HepG2 (cell line): Measurements from ENCODE around the gene LRRN2. TPM values are rescaled to one million over a fixed set of nuclear protein-coding genes. Genes with fewer than 3 reads are reported as not detected.

Experiments
- ATAC-seq: fragments of 200-7000 bp; cut with Tn5 transposase; 3 replicates; pipeline ENCODE4 v1.9.1; 2020; ENCODE audit warnings: mild to moderate bottlenecking, moderate library complexity
- BruUV-seq: library from RNA; stranded (reverse); fragments of 400-500 nt; replicated peaks from 2 replicates; lab custom pipeline; 2021; lab: Mats Ljungman, UMichigan
- CTCF ChIA-PET: fragments of 300-600 bp; formaldehyde crosslinking; extraction: SDS; loops from one replicate; lab custom pipeline; 2021; ENCODE audit warnings: low total read pairs, inconsistent platforms, low intra/inter-chr PET ratio; lab: Yijun Ruan, JAX
- POLR2A ChIA-PET: fragments of 350-600 bp; sonication (Branson Sonifier 250); formaldehyde crosslinking; loops from one replicate; lab custom pipeline; 2020; ENCODE audit warnings: antibody characterized with exemption, inconsistent platforms; lab: Yijun Ruan, JAX
- DNase-seq: peaks from one replicate; pipeline ENCODE4 v3.0.0-alpha.2; 2015; ENCODE audit warnings: low spot score
- FAIRE-seq: peaks from 3 replicates; lab custom pipeline; 2011; peaks lifted over from hg19 to GRCh38; lab: Jason Lieb, UNC
- H2AFZ ChIP-seq: one replicate; pipeline ENCODE4 v1.6.1; 2011; ENCODE audit warnings: low read length, inconsistent platforms
- H3K27ac ChIP-seq: fragments of 300-600 bp; 3 replicates; pipeline ENCODE4 v1.8.0; 2011; ENCODE audit warnings: mixed run types, mild to moderate bottlenecking, mixed read lengths, low read length, inconsistent platforms; ENCODE audit not compliant: insufficient read depth; ENCODE audit errors: extremely low read length
- H3K27me3 ChIP-seq, 2 experiments: fragments of 200-600 bp in 1 of 2; 2 replicates in 1 of 2; 3 replicates in 1 of 2; pipeline versions ENCODE4 v1.6.0 to v1.8.0; 2011; ENCODE audit warnings: low read length in 2 of 2, mild to moderate bottlenecking in 2 of 2, moderate library complexity in 2 of 2, inconsistent platforms in 1 of 2; ENCODE audit not compliant: insufficient read depth in 2 of 2, control insufficient read depth in 1 of 2
- H3K36me3 ChIP-seq, 2 experiments: fragments of 200-600 bp in 1 of 2; replicated peaks in 1 of 2; 2 replicates in 1 of 2; 3 replicates in 1 of 2; pipeline versions ENCODE4 v1.5.1 to v1.8.0; 2011; ENCODE audit warnings: low read length in 2 of 2, inconsistent platforms in 1 of 2; ENCODE audit not compliant: insufficient read depth in 2 of 2, control insufficient read depth in 1 of 2
- H3K4me1 ChIP-seq: 2 replicates; pipeline ENCODE4 v1.5.1; 2012; ENCODE audit warnings: low read length, inconsistent platforms; ENCODE audit not compliant: insufficient read depth
- H3K4me2 ChIP-seq: 2 replicates; pipeline ENCODE4 v1.6.0; 2011; ENCODE audit warnings: low read depth, low read length, inconsistent platforms
- H3K4me3 ChIP-seq, 3 experiments: fragments of 200-600 bp in 1 of 3; sonication (generic), shearing (Covaris generic) in 1 of 3; replicated peaks in 1 of 3; 2 replicates each; pipeline ENCODE4 v1.5.1; 2011 to 2016; ENCODE audit warnings: low read length in 3 of 3, inconsistent platforms in 2 of 3, low read depth in 2 of 3, mild to moderate bottlenecking in 2 of 3, control low read depth in 1 of 3, mixed read lengths in 1 of 3; ENCODE audit not compliant: insufficient read depth in 1 of 3
- H3K79me2 ChIP-seq: one replicate; pipeline ENCODE4 v1.6.1; 2011; ENCODE audit warnings: low read length, inconsistent platforms; ENCODE audit not compliant: insufficient read depth
- H3K9ac ChIP-seq: 2 replicates; pipeline ENCODE4 v1.6.0; 2011; ENCODE audit warnings: mild to moderate bottlenecking, low read depth, low read length, inconsistent platforms; ENCODE audit not compliant: insufficient read depth
- H3K9me3 ChIP-seq: 2 replicates; pipeline ENCODE4 v1.5.1; 2012; ENCODE audit warnings: mild to moderate bottlenecking, low read length
- H4K20me1 ChIP-seq: 2 replicates; pipeline ENCODE4 v1.6.0; 2011; ENCODE audit warnings: inconsistent platforms, mild to moderate bottlenecking, low read length, moderate library complexity; ENCODE audit not compliant: insufficient read depth
- HNF4A ChIP-seq: sonication (generic); formaldehyde crosslinking; IDR thresholded peaks from 2 replicates; pipeline ENCODE4 v1.4.0; 2020; ENCODE audit warnings: missing genetic modification reagents
- RFX3 ChIP-seq: IDR thresholded peaks from 2 replicates; pipeline ENCODE4 v1.6.1; 2016; ENCODE audit warnings: missing biosample characterization, missing genetic modification reagents
- TRIM24 ChIP-seq: sonication (generic); formaldehyde crosslinking; IDR thresholded peaks from 2 replicates; pipeline ENCODE4 v1.8.0; 2022; ENCODE audit warnings: mild to moderate bottlenecking, missing genetic modification reagents
- ZBTB7B ChIP-seq: sonication (generic); formaldehyde crosslinking; IDR thresholded peaks from 2 replicates; pipeline ENCODE4 v1.4.0; 2020; ENCODE audit warnings: missing genetic modification reagents
- ZNF546 ChIP-seq: sonication (generic); formaldehyde crosslinking; conservative IDR thresholded peaks from 2 replicates; pipeline ENCODE4 v1.8.1; 2023; ENCODE audit warnings: mild to moderate bottlenecking, missing genetic modification reagents
- ZNF552 ChIP-seq: sonication (generic); formaldehyde crosslinking; IDR thresholded peaks from 2 replicates; pipeline ENCODE4 v1.9.0; 2022; ENCODE audit warnings: missing genetic modification reagents, mild to moderate bottlenecking, borderline replicate concordance
- ZNF792 ChIP-seq: IDR thresholded peaks from 2 replicates; pipeline ENCODE4 v1.6.1; 2016
- WGBS: methylation state at CpG from one replicate; pipeline ENCODE4 v1.1.6; 2017; ENCODE audit warnings: low lambda C conversion rate; 5-methylcytosine and 5-hydroxymethylcytosine counted together
- in situ Hi-C: cut with HindIII; loops from 2 replicates; pipeline ENCODE4 v1.10.0; 2017; ENCODE audit warnings: low pct_unique_long_range_greater_than_20kb; ENCODE audit not compliant: extremely low pct_ligation_motif_present
- intact Hi-C: fragments of 100-400 bp; cut with micrococcal nuclease; formaldehyde crosslinking; loops from one replicate; pipeline ENCODE4 v1.10.0; 2022; ENCODE audit not compliant: unreplicated experiment
- polyA plus RNA-seq, 8 experiments: library from polyadenylated mRNA; depleted of rRNA in 3 of 8; stranded (reverse) in 7 of 8; unstranded in 1 of 8; fragments of >200 nt; fragmentation: Illumina TruSeq in 4 of 8; extraction: Trizol in 4 of 8; gene quantifications; 2 replicates each; pipeline versions ENCODE4 v1.2.1 to v1.2.3, GENCODE V29; 2011 to 2016; ENCODE audit warnings: low read depth in 4 of 8, missing spikeins in 1 of 8, mixed read lengths in 1 of 8; ENCODE audit not compliant: insufficient read depth in 1 of 8
- total RNA-seq, 5 experiments: library from RNA; depleted of rRNA; stranded (reverse); fragments of >200 nt; fragmentation: Illumina TruSeq; extraction: Trizol; gene quantifications; 2 replicates each; pipeline ENCODE4 v1.2.3, GENCODE V29; 2016; ENCODE audit warnings: low read depth in 1 of 5
- TF ChIP-seq, protein P1 (sequence below): sonication (generic); formaldehyde crosslinking; IDR thresholded peaks from 2 replicates; pipeline ENCODE4 v1.4.0; 2020; ENCODE audit warnings: low read depth, mild to moderate bottlenecking, missing genetic modification reagents
- TF ChIP-seq, protein P2 (sequence below): sonication (generic); formaldehyde crosslinking; IDR thresholded peaks from 2 replicates; pipeline ENCODE4 v1.5.1; 2020; ENCODE audit warnings: mild to moderate bottlenecking, missing genetic modification reagents, borderline replicate concordance
- TF ChIP-seq, protein P3 (sequence below), 2 experiments: fragments of 450-650 bp in 1 of 2; sonication (generic) in 1 of 2; formaldehyde crosslinking in 1 of 2; IDR thresholded peaks; 2 replicates each; pipeline versions ENCODE4 v1.6.1 to v1.8.0; 2016 to 2022; ENCODE audit warnings: antibody characterized with exemption in 1 of 2, mild to moderate bottlenecking in 1 of 2, missing genetic modification reagents in 1 of 2

LRRN2 gene
- total and polyA plus RNA-seq, 2 of the 13 experiments (the other 11 are each of a cell fraction or from before 2014, with no cell fraction given) = not detected

DNA sequence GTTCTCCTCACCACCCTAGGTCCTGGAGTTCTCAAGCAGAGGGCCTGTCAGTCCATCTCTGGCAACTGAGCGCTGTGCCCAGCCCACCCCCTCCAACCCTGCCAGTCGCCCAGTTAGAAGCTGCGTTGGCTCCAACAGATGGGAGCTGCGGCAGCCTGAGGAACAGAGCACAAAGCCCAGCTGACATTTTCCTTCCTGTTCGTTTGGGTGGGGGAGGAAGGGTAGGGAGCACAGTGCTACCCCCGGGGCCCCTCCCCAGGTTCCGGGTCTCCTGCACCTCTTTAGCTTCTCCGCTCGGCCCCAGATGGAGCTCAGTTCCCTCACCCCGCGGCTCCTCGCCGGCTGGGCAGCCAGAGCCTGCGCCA, 1.4 kb downstream of the LRRN2 start:
- Histone ChIP-seq H2AFZ (no peak overlapping the region), H4K20me1 (no peaks in the 10 kb centered on the region), H3K27me3 (peaks cover 5 to 20% of the 10 kb centered on the region in 2 experiments; a peak in 4 of 5 replicates), H3K79me2 (no peaks in the 10 kb centered on the region), H3K9me3 (no peaks in the 10 kb centered on the region), H3K27ac (no peak overlapping the region), H3K4me1 (no peaks in the 10 kb centered on the region), H3K9ac (no peak overlapping the region), H3K4me3 (no peak overlapping the region), H3K36me3 (no peaks in the 10 kb centered on the region), H3K4me2 (no peak overlapping the region)
- ATAC-seq (no peak), FAIRE-seq (no peak), DNase-seq (no peak)
- TF ChIP-seq ZNF546 (CRISPR knock-in tag) = no peak
- TF ChIP-seq TRIM24 (CRISPR knock-in tag) = no peak
- no peak for TF ChIP-seq ZBTB7B (CRISPR knock-in tag)
- TF ChIP-seq, protein P1, sequence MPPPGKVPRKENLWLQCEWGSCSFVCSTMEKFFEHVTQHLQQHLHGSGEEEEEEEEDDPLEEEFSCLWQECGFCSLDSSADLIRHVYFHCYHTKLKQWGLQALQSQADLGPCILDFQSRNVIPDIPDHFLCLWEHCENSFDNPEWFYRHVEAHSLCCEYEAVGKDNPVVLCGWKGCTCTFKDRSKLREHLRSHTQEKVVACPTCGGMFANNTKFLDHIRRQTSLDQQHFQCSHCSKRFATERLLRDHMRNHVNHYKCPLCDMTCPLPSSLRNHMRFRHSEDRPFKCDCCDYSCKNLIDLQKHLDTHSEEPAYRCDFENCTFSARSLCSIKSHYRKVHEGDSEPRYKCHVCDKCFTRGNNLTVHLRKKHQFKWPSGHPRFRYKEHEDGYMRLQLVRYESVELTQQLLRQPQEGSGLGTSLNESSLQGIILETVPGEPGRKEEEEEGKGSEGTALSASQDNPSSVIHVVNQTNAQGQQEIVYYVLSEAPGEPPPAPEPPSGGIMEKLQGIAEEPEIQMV (CRISPR knock-in tag) = no peak
- no peak for TF ChIP-seq ZNF552
- no peak for TF ChIP-seq HNF4A (CRISPR knock-in tag)
- TF ChIP-seq RFX3 (CRISPR knock-in tag) = no peak
- TF ChIP-seq, protein P2, sequence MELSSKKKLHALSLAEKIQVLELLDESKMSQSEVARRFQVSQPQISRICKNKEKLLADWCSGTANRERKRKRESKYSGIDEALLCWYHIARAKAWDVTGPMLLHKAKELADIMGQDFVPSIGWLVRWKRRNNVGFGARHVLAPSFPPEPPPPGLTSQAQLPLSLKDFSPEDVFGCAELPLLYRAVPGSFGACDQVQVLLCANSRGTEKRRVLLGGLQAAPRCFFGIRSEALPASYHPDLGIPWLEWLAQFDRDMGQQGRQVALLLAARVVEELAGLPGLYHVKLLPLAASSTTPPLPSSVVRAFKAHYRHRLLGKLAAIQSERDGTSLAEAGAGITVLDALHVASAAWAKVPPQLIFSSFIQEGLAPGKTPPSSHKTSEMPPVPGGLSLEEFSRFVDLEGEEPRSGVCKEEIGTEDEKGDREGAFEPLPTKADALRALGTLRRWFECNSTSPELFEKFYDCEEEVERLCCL = no peak
- TF ChIP-seq ZNF792 (CRISPR knock-in tag) = no peak
- TF ChIP-seq, protein P3, sequence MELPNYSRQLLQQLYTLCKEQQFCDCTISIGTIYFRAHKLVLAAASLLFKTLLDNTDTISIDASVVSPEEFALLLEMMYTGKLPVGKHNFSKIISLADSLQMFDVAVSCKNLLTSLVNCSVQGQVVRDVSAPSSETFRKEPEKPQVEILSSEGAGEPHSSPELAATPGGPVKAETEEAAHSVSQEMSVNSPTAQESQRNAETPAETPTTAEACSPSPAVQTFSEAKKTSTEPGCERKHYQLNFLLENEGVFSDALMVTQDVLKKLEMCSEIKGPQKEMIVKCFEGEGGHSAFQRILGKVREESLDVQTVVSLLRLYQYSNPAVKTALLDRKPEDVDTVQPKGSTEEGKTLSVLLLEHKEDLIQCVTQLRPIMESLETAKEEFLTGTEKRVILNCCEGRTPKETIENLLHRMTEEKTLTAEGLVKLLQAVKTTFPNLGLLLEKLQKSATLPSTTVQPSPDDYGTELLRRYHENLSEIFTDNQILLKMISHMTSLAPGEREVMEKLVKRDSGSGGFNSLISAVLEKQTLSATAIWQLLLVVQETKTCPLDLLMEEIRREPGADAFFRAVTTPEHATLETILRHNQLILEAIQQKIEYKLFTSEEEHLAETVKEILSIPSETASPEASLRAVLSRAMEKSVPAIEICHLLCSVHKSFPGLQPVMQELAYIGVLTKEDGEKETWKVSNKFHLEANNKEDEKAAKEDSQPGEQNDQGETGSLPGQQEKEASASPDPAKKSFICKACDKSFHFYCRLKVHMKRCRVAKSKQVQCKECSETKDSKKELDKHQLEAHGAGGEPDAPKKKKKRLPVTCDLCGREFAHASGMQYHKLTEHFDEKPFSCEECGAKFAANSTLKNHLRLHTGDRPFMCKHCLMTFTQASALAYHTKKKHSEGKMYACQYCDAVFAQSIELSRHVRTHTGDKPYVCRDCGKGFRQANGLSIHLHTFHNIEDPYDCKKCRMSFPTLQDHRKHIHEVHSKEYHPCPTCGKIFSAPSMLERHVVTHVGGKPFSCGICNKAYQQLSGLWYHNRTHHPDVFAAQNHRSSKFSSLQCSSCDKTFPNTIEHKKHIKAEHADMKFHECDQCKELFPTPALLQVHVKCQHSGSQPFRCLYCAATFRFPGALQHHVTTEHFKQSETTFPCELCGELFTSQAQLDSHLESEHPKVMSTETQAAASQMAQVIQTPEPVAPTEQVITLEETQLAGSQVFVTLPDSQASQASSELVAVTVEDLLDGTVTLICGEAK (IDR thresholded peaks at IDR 0.05) = no peak
- TF ChIP-seq, protein P3 (CRISPR knock-in tag; IDR thresholded peaks at IDR 0.05) = no peak
- BruUV-seq = no TSS peak
- intact Hi-C loops = no loop called here
- 70% methylated on average over 13 of the region's 14 CpGs for WGBS
- ChIA-PET CTCF (no interaction called here), POLR2A (no interaction called here)
- in situ Hi-C loops = no loop called here
